Neuronal stem cell (in vitro differentiated cells): Measurements from ENCODE around the gene TWSG1.
"Not testable (repeated sequence)": the region's sequence is repeated elsewhere in the genome, so short reads cannot be mapped to it uniquely, and the experiment has no call there.

Experiments
- DNase-seq: peaks from one replicate; pipeline ENCODE4 v3.0.0-alpha.2; 2013; ENCODE audit warnings: low spot score
- H2AFZ ChIP-seq: one replicate; pipeline ENCODE4 v1.6.1; 2013; ENCODE audit warnings: mild to moderate bottlenecking, low read length, inconsistent platforms
- H2AK5ac ChIP-seq: 2 replicates; pipeline ENCODE4 v1.6.1; 2013; ENCODE audit warnings: low read depth, mild to moderate bottlenecking, inconsistent platforms, low read length, moderate library complexity, mixed read lengths
- H2BK120ac ChIP-seq: 2 replicates; pipeline ENCODE4 v1.6.1; 2013; ENCODE audit warnings: low read depth, mild to moderate bottlenecking, inconsistent platforms, low read length, moderate library complexity, mixed read lengths
- H2BK12ac ChIP-seq: one replicate; pipeline ENCODE4 v1.6.1; 2013; ENCODE audit warnings: low read length, inconsistent platforms
- H2BK15ac ChIP-seq: 2 replicates; pipeline ENCODE4 v1.6.1; 2013; ENCODE audit warnings: mild to moderate bottlenecking, low read length, inconsistent platforms, mixed read lengths
- H2BK5ac ChIP-seq: one replicate; pipeline ENCODE4 v1.6.1; 2013; ENCODE audit warnings: inconsistent platforms, mild to moderate bottlenecking, low read length, moderate library complexity
- H3K14ac ChIP-seq: one replicate; pipeline ENCODE4 v1.6.1; 2013; ENCODE audit warnings: low read length, inconsistent platforms
- H3K18ac ChIP-seq: 2 replicates; pipeline ENCODE4 v1.6.1; 2013; ENCODE audit warnings: low read length, inconsistent platforms
- H3K23ac ChIP-seq: 2 replicates; pipeline ENCODE4 v1.6.1; 2013; ENCODE audit warnings: low read depth, mild to moderate bottlenecking, mixed read lengths, low read length, inconsistent platforms; ENCODE audit not compliant: poor library complexity
- H3K27ac ChIP-seq: replicated peaks from 3 replicates; pipeline ENCODE4 v1.5.1; 2013; ENCODE audit warnings: low read length, inconsistent platforms
- H3K27me3 ChIP-seq, 3 experiments: 2 replicates each; pipeline ENCODE4 v1.6.1; 2013; ENCODE audit warnings: low read length in 3 of 3, mild to moderate bottlenecking in 2 of 3, inconsistent platforms in 1 of 3, low read depth in 1 of 3, mixed read lengths in 1 of 3, moderate library complexity in 1 of 3; ENCODE audit not compliant: control insufficient read depth in 3 of 3, insufficient read depth in 3 of 3
- H3K36me3 ChIP-seq, 2 donors: replicated peaks in 1 of 2; 2 replicates each; pipeline ENCODE4 v1.6.1; 2013; ENCODE audit warnings: low read length in 2 of 2; ENCODE audit not compliant: control insufficient read depth in 2 of 2, insufficient read depth in 2 of 2
- H3K4ac ChIP-seq: 2 replicates; pipeline ENCODE4 v1.6.1; 2013; ENCODE audit warnings: inconsistent platforms, mild to moderate bottlenecking, low read length, moderate library complexity
- H3K4me1 ChIP-seq, 2 donors: 1 replicate in 1 of 2; 2 replicates in 1 of 2; pipeline ENCODE4 v1.6.1; 2013; ENCODE audit warnings: low read length in 2 of 2, low read depth in 1 of 2; ENCODE audit not compliant: control insufficient read depth in 2 of 2, insufficient read depth in 1 of 2
- H3K4me2 ChIP-seq: one replicate; pipeline ENCODE4 v1.6.1; 2013; ENCODE audit warnings: mild to moderate bottlenecking, low read length, inconsistent platforms; ENCODE audit not compliant: insufficient read depth, poor library complexity, severe bottlenecking
- H3K4me3 ChIP-seq, 2 donors: 2 replicates each; pipeline ENCODE4 v1.5.1; 2013; ENCODE audit warnings: low read length in 2 of 2, mild to moderate bottlenecking in 2 of 2, inconsistent platforms in 1 of 2, moderate library complexity in 1 of 2
- H3K79me1 ChIP-seq: one replicate; pipeline ENCODE4 v1.6.1; 2013; ENCODE audit warnings: low read depth, mild to moderate bottlenecking, inconsistent platforms, low read length, moderate library complexity
- H3K9ac ChIP-seq: one replicate; pipeline ENCODE4 v1.6.1; 2013; ENCODE audit warnings: mild to moderate bottlenecking, low read depth, low read length, inconsistent platforms; ENCODE audit not compliant: poor library complexity
- H3K9me3 ChIP-seq, 2 donors: replicated peaks in 1 of 2; 2 replicates each; pipeline versions ENCODE3 to v1.6.1; 2013; ENCODE audit warnings: low read length in 2 of 2, mild to moderate bottlenecking in 2 of 2, inconsistent platforms in 1 of 2, low read depth in 1 of 2, mixed read lengths in 1 of 2, moderate library complexity in 1 of 2; ENCODE audit not compliant: control insufficient read depth in 2 of 2, insufficient read depth in 1 of 2
- H4K8ac ChIP-seq: one replicate; pipeline ENCODE4 v1.6.1; 2013; ENCODE audit warnings: low read depth, mild to moderate bottlenecking, inconsistent platforms, low read length, moderate library complexity
- H4K91ac ChIP-seq: one replicate; pipeline ENCODE4 v1.6.1; 2013; ENCODE audit warnings: low read length, low read depth, mild to moderate bottlenecking, inconsistent platforms; ENCODE audit not compliant: poor library complexity
- WGBS, 2 donors: extraction: QIAGEN DNeasy Blood & Tissue Kit; methylation state at CpG; one replicate each; pipeline ENCODE4 v1.1.7; 2013; ENCODE audit warnings: missing lambda C conversion rate in 2 of 2, mixed read lengths in 1 of 2; ENCODE audit not compliant: insufficient read length in 2 of 2, insufficient replicate concordance in 1 of 2; ENCODE audit errors: extremely low coverage in 2 of 2; 5-methylcytosine and 5-hydroxymethylcytosine counted together

The TWSG1 gene

GRCh38 chr18:9421096-9421900, 86.7 kb downstream of the TWSG1 start:
- Histone ChIP-seq H2AFZ (no peak overlapping the region), H3K4me2 (no peak overlapping the region), H2BK5ac (no peak overlapping the region), H3K14ac (no peak overlapping the region), H3K23ac (no peak overlapping the region), H2BK120ac (no peak overlapping the region), H3K18ac (no peak overlapping the region), H3K4me1 (peaks cover 8 to 14% of the 10 kb centered on the region in 2 donors), H2BK15ac (no peak overlapping the region), H2AK5ac (no peak overlapping the region), H4K91ac (no peak overlapping the region), H3K27ac (no peak overlapping the region), H2BK12ac (no peak overlapping the region), H4K8ac (no peak overlapping the region), H3K4me3 (no peak overlapping the region), H3K4ac (no peak overlapping the region), H3K9me3 (peaks cover 0 to 3% of the 10 kb centered on the region in 2 donors), H3K27me3 (no peaks in the 10 kb centered on the region), H3K36me3 (no peaks in the 10 kb centered on the region), H3K79me1 (no peaks in the 10 kb centered on the region), H3K9ac (no peak overlapping the region)
- no CpG with 5 or more reads among the region's 9 CpGs for WGBS, 2 donors
- no peak for DNase-seq

- Histone ChIP-seq H3K9me3 (peaks cover 0 to 3% of the 10 kb centered on the region in 2 donors), H3K27me3 (no peaks in the 10 kb centered on the region), H2AK5ac (no peak overlapping the region), H3K23ac (no peak overlapping the region), H2AFZ (no peak overlapping the region), H3K14ac (no peak overlapping the region), H2BK12ac (no peak overlapping the region), H3K27ac (no peak overlapping the region), H3K18ac (no peak overlapping the region), H3K9ac (no peak overlapping the region), H4K91ac (no peak overlapping the region), H2BK120ac (no peak overlapping the region), H3K4me2 (no peak overlapping the region), H3K4me1 (peaks cover 6 to 8% of the 10 kb centered on the region in 2 donors), H3K4me3 (no peak overlapping the region), H3K4ac (no peak overlapping the region), H3K36me3 (no peaks in the 10 kb centered on the region), H2BK15ac (no peak overlapping the region), H2BK5ac (no peak overlapping the region), H4K8ac (no peak overlapping the region), H3K79me1 (no peaks in the 10 kb centered on the region)
- WGBS, 2 donors: no CpG with 5 or more reads among the region's 7 CpGs
- no peak for DNase-seq
These were observed 87.3 kb downstream of the TWSG1 start for GRCh38 chr18:9421901-9422327.

GRCh38 chr18:9422816-9423519, 88.4 kb downstream of the TWSG1 start:
- no peak overlapping the region for H2BK5ac ChIP-seq
- no peak overlapping the region for H3K4me2 ChIP-seq
- H3K27ac ChIP-seq: no peak overlapping the region
- H3K4me1 ChIP-seq: peaks cover 2% of the 10 kb centered on the region in 2 donors
- H3K18ac ChIP-seq: no peak overlapping the region
- no peak overlapping the region for H2AFZ ChIP-seq
- DNase-seq: no peak
- H3K23ac ChIP-seq: no peak overlapping the region
- H3K4ac ChIP-seq: no peak overlapping the region
- H3K36me3 ChIP-seq: no peaks in the 10 kb centered on the region
- H4K8ac ChIP-seq: no peak overlapping the region
- no peak overlapping the region for H2BK120ac ChIP-seq
- no peak overlapping the region for H2AK5ac ChIP-seq
- no peaks in the 10 kb centered on the region for H3K79me1 ChIP-seq
- WGBS, 2 donors: no CpG with 5 or more reads among the region's 6 CpGs
- H2BK12ac ChIP-seq: no peak overlapping the region
- H4K91ac ChIP-seq: no peak overlapping the region
- no peak overlapping the region for H3K14ac ChIP-seq
- no peak overlapping the region for H3K9ac ChIP-seq
- H3K9me3 ChIP-seq: peaks cover 0 to 3% of the 10 kb centered on the region in 2 donors
- no peaks in the 10 kb centered on the region for H3K27me3 ChIP-seq
- H3K4me3 ChIP-seq: no peak overlapping the region
- no peak overlapping the region for H2BK15ac ChIP-seq

- not testable (repeated sequence) for H3K14ac ChIP-seq, H3K27me3 ChIP-seq, H3K27ac ChIP-seq, H3K4me2 ChIP-seq, H3K18ac ChIP-seq, H2BK120ac ChIP-seq, H4K8ac ChIP-seq, H3K4ac ChIP-seq, H3K4me3 ChIP-seq, H3K23ac ChIP-seq, H2AFZ ChIP-seq, H2BK12ac ChIP-seq, H2BK5ac ChIP-seq, H3K9ac ChIP-seq, H4K91ac ChIP-seq, H2AK5ac ChIP-seq, H3K9me3 ChIP-seq, H2BK15ac ChIP-seq, H3K79me1 ChIP-seq, DNase-seq, H3K36me3 ChIP-seq, H3K4me1 ChIP-seq
- no CpG with 5 or more reads among the region's 1 CpG for WGBS, 2 donors
These were observed 89.1 kb downstream of the TWSG1 start for GRCh38 chr18:9423648-9424047.
